ENCODE measurements around the gene SMIM23. TPM values are rescaled to one million over a fixed set of nuclear protein-coding genes. Genes with fewer than 3 reads are reported as not detected.

The SMIM23 gene
- total and polyA plus RNA-seq, 3 experiments from 2014 or later = not detected

DNA sequence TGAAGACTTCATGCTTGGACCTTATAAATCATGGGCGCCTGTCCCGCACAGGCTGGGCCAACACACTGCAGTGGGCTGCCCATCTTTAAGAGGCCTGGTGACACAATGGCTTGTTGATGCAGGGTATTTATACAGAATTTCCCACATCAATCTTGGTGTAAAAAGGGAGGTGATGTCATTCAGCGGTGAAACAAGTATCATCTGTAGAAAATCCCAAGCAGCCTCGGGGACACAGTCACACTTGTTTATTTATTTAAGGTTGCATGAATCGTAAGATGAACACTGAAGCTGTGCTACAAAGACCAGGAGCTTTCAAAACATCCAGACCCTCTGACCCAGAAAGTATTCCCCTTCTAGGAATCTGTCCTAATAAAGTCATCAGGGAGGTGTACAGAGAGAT, 40.5 kb downstream of the SMIM23 start:
- Histone ChIP-seq H3K27me3 (ENCODE audit: insufficient read depth, low read length, poor library complexity, severe bottlenecking) (no peaks in the 10 kb centered on the region), H3K27ac (ENCODE audit: low read depth, low read length) (no peak overlapping the region), H3K4me3 (ENCODE audit: low read length) (no peak overlapping the region), H3K9me3 (ENCODE audit: low read length) (no peaks in the 10 kb centered on the region), H3K4me1 (ENCODE audit: insufficient read depth, low read length) (no peaks in the 10 kb centered on the region), H3K36me3 (ENCODE audit: insufficient read depth, low read length) (no peaks in the 10 kb centered on the region)
- no peak for DNase-seq
- CTCF ChIA-PET = no interaction called here
- no peak overlapping the region for H3K4me3 Mint-ChIP-seq
- H3K36me3 Mint-ChIP-seq = peaks cover 0 to 23% (median 3%) of the 10 kb centered on the region in 3 donors
- peaks cover 3 to 6% of the 10 kb centered on the region in 2 donors for H3K27me3 Mint-ChIP-seq
- POLR2A ChIA-PET = no interaction called here
- H3K4me1 Mint-ChIP-seq = no peaks in the 10 kb centered on the region
- H3K27ac Mint-ChIP-seq = no peak overlapping the region
- peaks cover 0 to 1% (median 0%) of the 10 kb centered on the region in 5 donors for H3K9me3 Mint-ChIP-seq

- H3K27me3 Mint-ChIP-seq = peaks cover 3 to 6% of the 10 kb centered on the region in 2 donors
- no peak overlapping the region for H3K27ac ChIP-seq (ENCODE audit: low read depth, low read length)
- CTCF ChIA-PET = no interaction called here
- H3K4me3 Mint-ChIP-seq = no peak overlapping the region
- POLR2A ChIA-PET = no interaction called here
- H3K36me3 Mint-ChIP-seq = peaks cover 0 to 25% (median 3%) of the 10 kb centered on the region in 3 donors
- no peak overlapping the region for H3K27ac Mint-ChIP-seq
- H3K4me1 ChIP-seq (ENCODE audit: insufficient read depth, low read length) = no peaks in the 10 kb centered on the region
- H3K27me3 ChIP-seq (ENCODE audit: insufficient read depth, low read length, poor library complexity, severe bottlenecking) = no peaks in the 10 kb centered on the region
- H3K9me3 Mint-ChIP-seq = peaks cover 0 to 6% (median 1%) of the 10 kb centered on the region in 5 donors
- H3K4me3 ChIP-seq (ENCODE audit: low read length) = no peak overlapping the region
- DNase-seq = no peak
- H3K36me3 ChIP-seq (ENCODE audit: insufficient read depth, low read length) = no peaks in the 10 kb centered on the region
- H3K4me1 Mint-ChIP-seq = no peaks in the 10 kb centered on the region
- H3K9me3 ChIP-seq (ENCODE audit: low read length) = no peaks in the 10 kb centered on the region
Measured at GRCh38 chr5:171827162-171827561, 41.5 kb downstream of the SMIM23 start.

DNA sequence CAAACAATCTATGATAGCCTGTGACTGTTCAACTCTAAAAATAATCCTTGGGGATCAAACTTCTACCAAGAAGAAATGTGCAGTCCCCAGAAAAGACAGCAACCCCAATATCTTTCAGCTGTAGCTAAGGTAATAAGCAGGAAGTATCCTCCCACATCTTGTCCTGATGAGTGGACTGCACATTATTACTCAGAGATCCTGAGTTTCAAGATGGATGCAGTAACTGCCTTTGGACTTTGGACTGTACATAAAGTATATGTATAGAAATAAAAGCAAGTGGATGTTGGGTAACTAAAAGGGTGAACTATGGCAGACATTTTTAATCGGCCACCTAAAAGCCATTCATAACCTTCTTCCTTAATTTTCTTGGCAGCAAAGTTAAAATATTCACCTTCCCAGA, 45.1 kb downstream of the SMIM23 start:
- Mint-ChIP-seq H3K36me3 (peaks cover 0 to 22% (median 6%) of the 10 kb centered on the region in 3 donors), H3K27ac (no peak overlapping the region), H3K4me3 (no peak overlapping the region), H3K27me3 (peaks cover 0 to 3% of the 10 kb centered on the region in 2 donors), H3K9me3 (peaks cover 1 to 20% (median 7%) of the 10 kb centered on the region in 5 donors), H3K4me1 (no peaks in the 10 kb centered on the region)
- Histone ChIP-seq H3K4me3 (ENCODE audit: low read length) (no peak overlapping the region), H3K36me3 (ENCODE audit: insufficient read depth, low read length) (no peaks in the 10 kb centered on the region), H3K27ac (ENCODE audit: low read depth, low read length) (no peak overlapping the region), H3K9me3 (ENCODE audit: low read length) (no peaks in the 10 kb centered on the region), H3K4me1 (ENCODE audit: insufficient read depth, low read length) (no peaks in the 10 kb centered on the region), H3K27me3 (ENCODE audit: insufficient read depth, low read length, poor library complexity, severe bottlenecking) (no peaks in the 10 kb centered on the region)
- ChIA-PET CTCF (no interaction called here), POLR2A (no interaction called here)
- DNase-seq = no peak

- H3K27ac ChIP-seq (ENCODE audit: low read depth, low read length) = no peak overlapping the region
- CTCF ChIA-PET = no interaction called here
- H3K4me3 ChIP-seq (ENCODE audit: low read length) = no peak overlapping the region
- peaks cover 0 to 22% (median 7%) of the 10 kb centered on the region in 3 donors for H3K36me3 Mint-ChIP-seq
- no peak for DNase-seq
- H3K27ac Mint-ChIP-seq = no peak overlapping the region
- peaks cover 0 to 3% of the 10 kb centered on the region in 2 donors for H3K27me3 Mint-ChIP-seq
- POLR2A ChIA-PET = no interaction called here
- H3K4me3 Mint-ChIP-seq = no peak overlapping the region
- H3K36me3 ChIP-seq (ENCODE audit: insufficient read depth, low read length) = no peaks in the 10 kb centered on the region
- H3K27me3 ChIP-seq (ENCODE audit: insufficient read depth, low read length, poor library complexity, severe bottlenecking) = no peaks in the 10 kb centered on the region
- no peaks in the 10 kb centered on the region for H3K4me1 Mint-ChIP-seq
- no peaks in the 10 kb centered on the region for H3K9me3 ChIP-seq (ENCODE audit: low read length)
- H3K9me3 Mint-ChIP-seq = peaks cover 0 to 20% (median 7%) of the 10 kb centered on the region in 5 donors
- no peaks in the 10 kb centered on the region for H3K4me1 ChIP-seq (ENCODE audit: insufficient read depth, low read length)
Measured at GRCh38 chr5:171832775-171833174, 47.2 kb downstream of the SMIM23 start.

DNA sequence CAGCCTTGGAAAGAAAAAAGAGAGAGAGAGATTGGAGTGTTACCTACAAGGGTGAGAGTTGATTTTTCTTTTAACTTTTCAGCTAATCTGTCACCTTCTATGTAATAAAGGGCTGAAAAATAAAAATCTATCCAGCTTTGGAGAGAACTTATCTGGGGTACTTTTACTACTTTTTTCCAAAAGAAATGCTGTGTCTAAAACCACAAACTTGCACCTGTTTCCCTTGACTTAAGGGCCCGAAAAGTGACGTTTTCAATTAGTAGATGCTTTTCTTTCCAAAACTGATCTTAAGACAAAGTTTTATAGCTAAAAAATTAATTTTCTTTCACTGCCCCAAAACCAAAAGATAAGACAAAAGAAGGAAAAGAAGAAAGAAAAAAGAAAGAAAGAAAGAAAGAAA, 48.8 kb downstream of the SMIM23 start:
- DNase-seq = no peak
- Histone ChIP-seq H3K4me1 (ENCODE audit: insufficient read depth, low read length) (no peaks in the 10 kb centered on the region), H3K4me3 (ENCODE audit: low read length) (no peak overlapping the region), H3K9me3 (ENCODE audit: low read length) (no peaks in the 10 kb centered on the region), H3K27ac (ENCODE audit: low read depth, low read length) (no peak overlapping the region), H3K27me3 (ENCODE audit: insufficient read depth, low read length, poor library complexity, severe bottlenecking) (no peaks in the 10 kb centered on the region), H3K36me3 (ENCODE audit: insufficient read depth, low read length) (no peaks in the 10 kb centered on the region)
- POLR2A ChIA-PET = no interaction called here
- no peak overlapping the region for H3K4me3 Mint-ChIP-seq
- no peaks in the 10 kb centered on the region for H3K4me1 Mint-ChIP-seq
- CTCF ChIA-PET = interaction anchor here (1.3 kb wide), 1 partner anchor 24 kb away, joined by 3 read pairs; no protein-coding TSS in a partner anchor
- H3K27ac Mint-ChIP-seq = no peak overlapping the region
- H3K36me3 Mint-ChIP-seq = peaks cover 0 to 22% (median 7%) of the 10 kb centered on the region in 3 donors
- peaks cover 0 to 20% (median 7%) of the 10 kb centered on the region in 5 donors for H3K9me3 Mint-ChIP-seq
- peaks cover 0 to 3% of the 10 kb centered on the region in 2 donors for H3K27me3 Mint-ChIP-seq

GRCh38 chr5:171835066-171835465, 49.4 kb downstream of the SMIM23 start:
- CTCF ChIA-PET = interaction anchor here (1.3 kb wide), 1 partner anchor 23 kb away, joined by 3 read pairs; no protein-coding TSS in a partner anchor

GRCh38 chr5:171837522-171837921, 51.9 kb downstream of the SMIM23 start:
- Mint-ChIP-seq H3K9me3 (peaks cover 0 to 12% (median 7%) of the 10 kb centered on the region in 5 donors), H3K27ac (no peak overlapping the region), H3K4me1 (no peaks in the 10 kb centered on the region), H3K4me3 (no peak overlapping the region), H3K36me3 (peaks cover 0 to 18% (median 7%) of the 10 kb centered on the region in 3 donors), H3K27me3 (peaks cover 0 to 3% of the 10 kb centered on the region in 2 donors)
- H3K27ac ChIP-seq (ENCODE audit: low read depth, low read length) = no peak overlapping the region
- no peak overlapping the region for H3K4me3 ChIP-seq (ENCODE audit: low read length)
- ChIA-PET CTCF (no interaction called here), POLR2A (no interaction called here)
- no peak for DNase-seq
- no peaks in the 10 kb centered on the region for H3K4me1 ChIP-seq (ENCODE audit: insufficient read depth, low read length)
- H3K9me3 ChIP-seq (ENCODE audit: low read length) = no peaks in the 10 kb centered on the region
- no peaks in the 10 kb centered on the region for H3K27me3 ChIP-seq (ENCODE audit: insufficient read depth, low read length, poor library complexity, severe bottlenecking)
- H3K36me3 ChIP-seq (ENCODE audit: insufficient read depth, low read length) = no peaks in the 10 kb centered on the region

More at GRCh38 chr5:171835066-171835465, 49.4 kb downstream of the SMIM23 start:
- H3K27ac Mint-ChIP-seq = no peak overlapping the region
- Histone ChIP-seq H3K27me3 (ENCODE audit: insufficient read depth, low read length, poor library complexity, severe bottlenecking) (no peaks in the 10 kb centered on the region), H3K4me1 (ENCODE audit: insufficient read depth, low read length) (no peaks in the 10 kb centered on the region), H3K36me3 (ENCODE audit: insufficient read depth, low read length) (no peaks in the 10 kb centered on the region), H3K9me3 (ENCODE audit: low read length) (no peaks in the 10 kb centered on the region), H3K27ac (ENCODE audit: low read depth, low read length) (no peak overlapping the region), H3K4me3 (ENCODE audit: low read length) (no peak overlapping the region)
- H3K36me3 Mint-ChIP-seq = peaks cover 0 to 20% (median 7%) of the 10 kb centered on the region in 3 donors
- no peak overlapping the region for H3K4me3 Mint-ChIP-seq
- peaks cover 0 to 20% (median 7%) of the 10 kb centered on the region in 5 donors for H3K9me3 Mint-ChIP-seq
- POLR2A ChIA-PET = no interaction called here
- no peaks in the 10 kb centered on the region for H3K4me1 Mint-ChIP-seq
- DNase-seq = no peak
- H3K27me3 Mint-ChIP-seq = peaks cover 0 to 3% of the 10 kb centered on the region in 2 donors

DNA sequence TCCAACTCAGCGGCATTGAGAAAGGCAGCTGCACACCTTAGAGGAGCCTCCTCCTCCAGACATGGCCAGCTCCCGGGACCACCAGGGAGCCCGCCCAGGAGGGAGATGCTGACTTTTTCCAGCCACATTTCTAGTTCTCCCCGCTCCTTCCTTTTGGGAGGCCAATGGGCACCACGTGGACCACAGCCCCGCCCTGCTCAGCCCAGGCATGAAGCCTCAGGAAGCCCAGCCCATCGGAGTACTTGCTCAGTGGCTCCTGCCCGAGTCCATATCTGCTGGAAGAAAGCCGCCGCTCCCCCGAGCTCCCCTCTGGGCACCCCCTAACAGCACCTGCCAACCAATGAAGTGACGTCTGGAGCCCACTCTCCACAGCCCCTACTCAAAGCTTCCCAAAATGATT, 52.4 kb downstream of the SMIM23 start:
- peak overlapping the region in 1 of 8 donors; percentile 19 for H3K27ac Mint-ChIP-seq
- H3K27ac ChIP-seq (ENCODE audit: low read depth, low read length) = no peak overlapping the region
- H3K4me1 ChIP-seq (ENCODE audit: insufficient read depth, low read length) = no peaks in the 10 kb centered on the region
- no peaks in the 10 kb centered on the region for H3K9me3 ChIP-seq (ENCODE audit: low read length)
- no peak overlapping the region for H3K4me3 Mint-ChIP-seq
- H3K4me3 ChIP-seq (ENCODE audit: low read length) = no peak overlapping the region
- H3K9me3 Mint-ChIP-seq = peaks cover 0 to 7% (median 7%) of the 10 kb centered on the region in 5 donors
- ChIA-PET POLR2A (no interaction called here), CTCF (no interaction called here)
- peaks cover 0 to 3% of the 10 kb centered on the region in 2 donors for H3K27me3 Mint-ChIP-seq
- no peaks in the 10 kb centered on the region for H3K27me3 ChIP-seq (ENCODE audit: insufficient read depth, low read length, poor library complexity, severe bottlenecking)
- DNase-seq = no peak
- no peaks in the 10 kb centered on the region for H3K4me1 Mint-ChIP-seq
- H3K36me3 Mint-ChIP-seq = peaks cover 0 to 13% (median 6%) of the 10 kb centered on the region in 3 donors
- H3K36me3 ChIP-seq (ENCODE audit: insufficient read depth, low read length) = no peaks in the 10 kb centered on the region
